GM12878 (cell line): ENCODE results near the gene CCDC6. TPM values are rescaled to one million over a fixed set of nuclear protein-coding genes. Genes with fewer than 3 reads are reported as not detected.

Experiments
- ATF3 ChIP-seq: IDR thresholded peaks from 2 replicates; pipeline ENCODE4 v1.6.1; 2011; ENCODE audit warnings: low read depth, mild to moderate bottlenecking, low read length, moderate library complexity, borderline replicate concordance; ENCODE audit errors: extremely low read depth
- BACH1 ChIP-seq: fragments of 450-650 bp; IDR thresholded peaks from 2 replicates; pipeline ENCODE4 v1.6.1; 2017; ENCODE audit warnings: mild to moderate bottlenecking, borderline replicate concordance
- BCL11A ChIP-seq: IDR thresholded peaks from 2 replicates; pipeline ENCODE4 v1.6.1; 2011; ENCODE audit warnings: low read depth, low read length
- CHD1 ChIP-seq: IDR thresholded peaks from 2 replicates; pipeline ENCODE4 v1.6.1; 2012; ENCODE audit warnings: low read depth, low read length, improper control_type of control experiment
- EP300 ChIP-seq, 2 experiments: fragments of 150-350 bp in 1 of 2; IDR thresholded peaks; 2 replicates each; pipeline ENCODE4 v1.6.1; 2011 to 2012; ENCODE audit warnings: low read depth in 2 of 2, low read length in 2 of 2, borderline replicate concordance in 1 of 2, improper control_type of control experiment in 1 of 2, inconsistent platforms in 1 of 2; ENCODE audit not compliant: control insufficient read depth in 1 of 2
- ETV6 ChIP-seq, 2 experiments: fragments of 450-650 bp in 1 of 2; IDR thresholded peaks in 1 of 2; conservative IDR thresholded peaks in 1 of 2; 2 replicates each; pipeline ENCODE4 v1.6.1; 2014; ENCODE audit warnings: antibody characterized with exemption in 1 of 2, borderline replicate concordance in 1 of 2, low read depth in 1 of 2, mild to moderate bottlenecking in 1 of 2, moderate library complexity in 1 of 2
- HDGF ChIP-seq: fragments of 450-650 bp; IDR thresholded peaks from 2 replicates; pipeline ENCODE4 v1.6.1; 2016; ENCODE audit warnings: antibody characterized with exemption
- JUNB ChIP-seq: IDR thresholded peaks from 2 replicates; pipeline ENCODE4 v1.6.1; 2016; ENCODE audit warnings: antibody characterized with exemption, mild to moderate bottlenecking
- KLF5 ChIP-seq: fragments of 450-650 bp; IDR thresholded peaks from 2 replicates; pipeline ENCODE4 v1.6.1; 2014; ENCODE audit warnings: mild to moderate bottlenecking; ENCODE audit not compliant: partially characterized antibody
- MEF2B ChIP-seq: fragments of 450-650 bp; IDR thresholded peaks from 2 replicates; pipeline ENCODE4 v1.6.1; 2018; ENCODE audit warnings: mild to moderate bottlenecking, moderate library complexity; ENCODE audit not compliant: partially characterized antibody, poor library complexity, severe bottlenecking
- POLR2A ChIP-seq: IDR thresholded peaks from 2 replicates; pipeline ENCODE4 v1.6.1; 2011; ENCODE audit warnings: low read depth, mild to moderate bottlenecking, low read length
- RBBP5 ChIP-seq: fragments of 200-600 bp; sonication (generic); conservative IDR thresholded peaks from 2 replicates; pipeline ENCODE4 v1.6.1; 2016
- REST ChIP-seq: IDR thresholded peaks from 2 replicates; pipeline ENCODE4 v1.6.1; 2012; ENCODE audit warnings: mild to moderate bottlenecking, low read depth, low read length
- RUNX3 ChIP-seq: IDR thresholded peaks from 2 replicates; pipeline ENCODE4 v1.6.1; 2012; ENCODE audit warnings: low read length, inconsistent platforms
- SIN3A ChIP-seq: IDR thresholded peaks from 2 replicates; pipeline ENCODE4 v1.6.1; 2012; ENCODE audit warnings: low read depth, low read length, improper control_type of control experiment
- SMAD1 ChIP-seq: fragments of 450-650 bp; IDR thresholded peaks from 2 replicates; pipeline ENCODE4 v1.6.1; 2018; ENCODE audit warnings: mild to moderate bottlenecking, low read depth; ENCODE audit not compliant: partially characterized antibody
- SMAD5 ChIP-seq: IDR thresholded peaks from 2 replicates; pipeline ENCODE4 v1.6.1; 2016; ENCODE audit warnings: antibody characterized with exemption, low read depth
- SP1 ChIP-seq: IDR thresholded peaks from one replicate; pipeline ENCODE4 v1.6.1; 2011; ENCODE audit warnings: low read depth, low read length
- ZBED1 ChIP-seq: IDR thresholded peaks from 2 replicates; pipeline ENCODE4 v1.6.1; 2016; ENCODE audit warnings: borderline replicate concordance
- ZNF207 ChIP-seq: fragments of 450-650 bp; IDR thresholded peaks from 2 replicates; pipeline ENCODE4 v1.6.1; 2014; ENCODE audit warnings: antibody characterized with exemption, mild to moderate bottlenecking, borderline replicate concordance
- ZNF217 ChIP-seq: fragments of 450-650 bp; IDR thresholded peaks from 2 replicates; pipeline ENCODE4 v1.6.1; 2017; ENCODE audit warnings: antibody characterized with exemption, mild to moderate bottlenecking
- ZNF622 ChIP-seq: fragments of 450-650 bp; IDR thresholded peaks from 2 replicates; pipeline ENCODE4 v1.6.1; 2017; ENCODE audit warnings: mild to moderate bottlenecking, inconsistent platforms
- polyA plus RNA-seq, 11 experiments: library from polyadenylated mRNA; depleted of rRNA in 4 of 11; unstranded in 6 of 11; stranded (reverse) in 5 of 11; fragments of >200 nt; fragmentation: Nextera tagmentation in 4 of 11; fragmentation: Illumina TruSeq in 1 of 11; extraction: Ambion mirVana in 4 of 11; extraction: Trizol in 1 of 11; gene quantifications; 1 replicate in 1 of 11; 2 replicates in 10 of 11; pipeline versions ENCODE4 v1.2.1 to v1.2.3, GENCODE V29; 2011 to 2016; ENCODE audit warnings: inconsistent platforms in 2 of 11, missing spikeins in 2 of 11, low read depth in 1 of 11
- total RNA-seq, 4 experiments: library from RNA; depleted of rRNA in 3 of 4; stranded (reverse); fragments of >200 nt in 3 of 4; fragmentation: Illumina TruSeq in 1 of 4; extraction: Trizol in 1 of 4; gene quantifications; 2 replicates each; pipeline versions ENCODE4 v1.2.1 to v1.2.3, GENCODE V29; 2013 to 2021
- TF ChIP-seq, protein P1 (sequence below): fragments of 450-650 bp; IDR thresholded peaks from 2 replicates; pipeline ENCODE4 v1.6.1; 2017; ENCODE audit warnings: mild to moderate bottlenecking, low read depth, inconsistent platforms; ENCODE audit not compliant: poor library complexity, severe bottlenecking
- TF ChIP-seq, protein P2 (sequence below): IDR thresholded peaks from 2 replicates; pipeline ENCODE4 v1.6.1; 2011; ENCODE audit warnings: low read depth, low read length, improper control_type of control experiment, borderline replicate concordance

Gene CCDC6
- total and polyA plus RNA-seq, 10 of the 15 experiments (the other 5 are each of a cell fraction or from before 2014, with no cell fraction given), result 11.8 to 46.2 (median 26.7) TPM

GRCh38 chr10:59880971-59881510 is 25.3 kb downstream of the CCDC6 start (continued):
- TF ChIP-seq ETV6 (conservative IDR thresholded peaks at IDR 0.05 in 1 of 2, IDR thresholded peaks at IDR 0.05 in 1 of 2; ENCODE audit: borderline replicate concordance in 1 of 2, low read depth in 1 of 2) (peak in 1 of 2 experiments; percentile 92; a peak in 2 of 4 replicates), RBBP5 (no peak), CHD1 (no peak), SP1 (peak; percentile 9), POLR2A (no peak), BCL11A (0 out of 2 replicates have a peak, but pooled peaks have one; percentile 50), SMAD5 (no peak), BACH1 (no peak), RUNX3 (peak; percentile 94), REST (no peak), SMAD1 (no peak), KLF5 (no peak), ZNF207 (no peak), ZNF622 (no peak), ZNF217 (no peak; the same call in 1 of the 2 replicates), SIN3A (no peak), HDGF (peak; percentile 93), MEF2B (peak; percentile 30), ATF3 (no peak), EP300 (IDR thresholded peaks at IDR 0.05; ENCODE audit: borderline replicate concordance in 1 of 2, control insufficient read depth in 1 of 2, low read depth in 2 of 2, low read length in 2 of 2) (peak; percentile 63 to 75; a peak in 3 of 4 replicates), ZBED1 (0 out of 2 replicates have a peak, but pooled peaks have one; percentile 61), JUNB (peak; percentile 83)
- TF ChIP-seq, protein P1, sequence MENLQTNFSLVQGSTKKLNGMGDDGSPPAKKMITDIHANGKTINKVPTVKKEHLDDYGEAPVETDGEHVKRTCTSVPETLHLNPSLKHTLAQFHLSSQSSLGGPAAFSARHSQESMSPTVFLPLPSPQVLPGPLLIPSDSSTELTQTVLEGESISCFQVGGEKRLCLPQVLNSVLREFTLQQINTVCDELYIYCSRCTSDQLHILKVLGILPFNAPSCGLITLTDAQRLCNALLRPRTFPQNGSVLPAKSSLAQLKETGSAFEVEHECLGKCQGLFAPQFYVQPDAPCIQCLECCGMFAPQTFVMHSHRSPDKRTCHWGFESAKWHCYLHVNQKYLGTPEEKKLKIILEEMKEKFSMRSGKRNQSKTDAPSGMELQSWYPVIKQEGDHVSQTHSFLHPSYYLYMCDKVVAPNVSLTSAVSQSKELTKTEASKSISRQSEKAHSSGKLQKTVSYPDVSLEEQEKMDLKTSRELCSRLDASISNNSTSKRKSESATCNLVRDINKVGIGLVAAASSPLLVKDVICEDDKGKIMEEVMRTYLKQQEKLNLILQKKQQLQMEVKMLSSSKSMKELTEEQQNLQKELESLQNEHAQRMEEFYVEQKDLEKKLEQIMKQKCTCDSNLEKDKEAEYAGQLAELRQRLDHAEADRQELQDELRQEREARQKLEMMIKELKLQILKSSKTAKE, result peak; percentile 61
- TF ChIP-seq, protein P2, sequence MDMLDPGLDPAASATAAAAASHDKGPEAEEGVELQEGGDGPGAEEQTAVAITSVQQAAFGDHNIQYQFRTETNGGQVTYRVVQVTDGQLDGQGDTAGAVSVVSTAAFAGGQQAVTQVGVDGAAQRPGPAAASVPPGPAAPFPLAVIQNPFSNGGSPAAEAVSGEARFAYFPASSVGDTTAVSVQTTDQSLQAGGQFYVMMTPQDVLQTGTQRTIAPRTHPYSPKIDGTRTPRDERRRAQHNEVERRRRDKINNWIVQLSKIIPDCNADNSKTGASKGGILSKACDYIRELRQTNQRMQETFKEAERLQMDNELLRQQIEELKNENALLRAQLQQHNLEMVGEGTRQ, result no peak
